Measurements from ENCODE around the gene NUP153. TPM values are rescaled to one million over a fixed set of nuclear protein-coding genes. Genes with fewer than 3 reads are reported as not detected.

The NUP153 gene
- polyA plus RNA-seq, 1 donor from 2014 or later, result 20.6 TPM

DNA sequence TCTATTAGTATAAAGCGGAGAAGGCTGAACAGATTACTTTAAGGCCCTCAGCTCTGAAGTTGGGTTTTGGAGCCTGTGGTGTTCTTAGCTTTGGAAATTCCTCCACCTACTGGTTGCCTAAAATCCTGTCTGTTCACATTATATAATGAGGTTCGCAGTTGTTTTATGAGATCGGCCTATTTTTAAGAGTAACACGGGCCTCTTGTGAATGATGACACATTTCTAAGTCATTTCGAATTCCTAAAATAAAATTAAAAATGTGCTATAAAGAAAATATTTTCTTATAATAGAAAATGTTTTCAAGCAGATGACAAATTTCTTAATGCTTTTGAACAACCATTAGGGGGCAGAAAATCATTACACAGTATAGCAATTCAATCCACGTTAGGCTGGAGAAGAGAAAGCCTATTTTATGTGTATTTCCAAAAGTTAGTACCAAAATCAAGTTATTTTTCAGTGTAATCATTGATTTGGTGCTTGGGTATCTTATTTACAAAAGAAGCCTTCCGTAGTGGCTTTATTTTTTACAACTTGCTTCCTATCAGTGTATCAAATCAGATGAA, 122.4 kb downstream of the NUP153 start:
- H3K27me3 ChIP-seq (ENCODE audit: insufficient read depth, low read depth, low read length), result no peaks in the 10 kb centered on the region
- no peak overlapping the region for H3K4me2 ChIP-seq (ENCODE audit: low read length)
- H3K9me3 ChIP-seq (ENCODE audit: low read length), result no peaks in the 10 kb centered on the region
- no peak overlapping the region for H3K9ac ChIP-seq (ENCODE audit: low read length)
- no peak overlapping the region for H2AFZ ChIP-seq (ENCODE audit: low read depth, low read length)
- H3K9me2 ChIP-seq (ENCODE audit: insufficient read depth, low read length), result no peaks in the 10 kb centered on the region
- TF ChIP-seq, protein P1, sequence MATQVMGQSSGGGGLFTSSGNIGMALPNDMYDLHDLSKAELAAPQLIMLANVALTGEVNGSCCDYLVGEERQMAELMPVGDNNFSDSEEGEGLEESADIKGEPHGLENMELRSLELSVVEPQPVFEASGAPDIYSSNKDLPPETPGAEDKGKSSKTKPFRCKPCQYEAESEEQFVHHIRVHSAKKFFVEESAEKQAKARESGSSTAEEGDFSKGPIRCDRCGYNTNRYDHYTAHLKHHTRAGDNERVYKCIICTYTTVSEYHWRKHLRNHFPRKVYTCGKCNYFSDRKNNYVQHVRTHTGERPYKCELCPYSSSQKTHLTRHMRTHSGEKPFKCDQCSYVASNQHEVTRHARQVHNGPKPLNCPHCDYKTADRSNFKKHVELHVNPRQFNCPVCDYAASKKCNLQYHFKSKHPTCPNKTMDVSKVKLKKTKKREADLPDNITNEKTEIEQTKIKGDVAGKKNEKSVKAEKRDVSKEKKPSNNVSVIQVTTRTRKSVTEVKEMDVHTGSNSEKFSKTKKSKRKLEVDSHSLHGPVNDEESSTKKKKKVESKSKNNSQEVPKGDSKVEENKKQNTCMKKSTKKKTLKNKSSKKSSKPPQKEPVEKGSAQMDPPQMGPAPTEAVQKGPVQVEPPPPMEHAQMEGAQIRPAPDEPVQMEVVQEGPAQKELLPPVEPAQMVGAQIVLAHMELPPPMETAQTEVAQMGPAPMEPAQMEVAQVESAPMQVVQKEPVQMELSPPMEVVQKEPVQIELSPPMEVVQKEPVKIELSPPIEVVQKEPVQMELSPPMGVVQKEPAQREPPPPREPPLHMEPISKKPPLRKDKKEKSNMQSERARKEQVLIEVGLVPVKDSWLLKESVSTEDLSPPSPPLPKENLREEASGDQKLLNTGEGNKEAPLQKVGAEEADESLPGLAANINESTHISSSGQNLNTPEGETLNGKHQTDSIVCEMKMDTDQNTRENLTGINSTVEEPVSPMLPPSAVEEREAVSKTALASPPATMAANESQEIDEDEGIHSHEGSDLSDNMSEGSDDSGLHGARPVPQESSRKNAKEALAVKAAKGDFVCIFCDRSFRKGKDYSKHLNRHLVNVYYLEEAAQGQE (IDR thresholded peaks at IDR 0.05; ENCODE audit: borderline replicate concordance), result no peak
- TF ChIP-seq TAF1 (IDR thresholded peaks at IDR 0.05; ENCODE audit: low read depth) (no peak), EP300 (conservative IDR thresholded peaks at IDR 0.05; ENCODE audit: poor library complexity, severe bottlenecking) (no peak), RAD21 (conservative IDR thresholded peaks at IDR 0.05) (peak; percentile 94), POLR2AphosphoS5 (IDR thresholded peaks at IDR 0.05) (no peak), MXI1 (conservative IDR thresholded peaks at IDR 0.05; ENCODE audit: poor library complexity, severe bottlenecking) (no peak), EZH2 (IDR thresholded peaks at IDR 0.05; ENCODE audit: borderline replicate concordance, insufficient read depth, low read length, poor library complexity, severe bottlenecking) (no peak), SMC3 (conservative IDR thresholded peaks at IDR 0.05; ENCODE audit: poor library complexity) (peak; percentile 95)
- TF ChIP-seq, protein P2, sequence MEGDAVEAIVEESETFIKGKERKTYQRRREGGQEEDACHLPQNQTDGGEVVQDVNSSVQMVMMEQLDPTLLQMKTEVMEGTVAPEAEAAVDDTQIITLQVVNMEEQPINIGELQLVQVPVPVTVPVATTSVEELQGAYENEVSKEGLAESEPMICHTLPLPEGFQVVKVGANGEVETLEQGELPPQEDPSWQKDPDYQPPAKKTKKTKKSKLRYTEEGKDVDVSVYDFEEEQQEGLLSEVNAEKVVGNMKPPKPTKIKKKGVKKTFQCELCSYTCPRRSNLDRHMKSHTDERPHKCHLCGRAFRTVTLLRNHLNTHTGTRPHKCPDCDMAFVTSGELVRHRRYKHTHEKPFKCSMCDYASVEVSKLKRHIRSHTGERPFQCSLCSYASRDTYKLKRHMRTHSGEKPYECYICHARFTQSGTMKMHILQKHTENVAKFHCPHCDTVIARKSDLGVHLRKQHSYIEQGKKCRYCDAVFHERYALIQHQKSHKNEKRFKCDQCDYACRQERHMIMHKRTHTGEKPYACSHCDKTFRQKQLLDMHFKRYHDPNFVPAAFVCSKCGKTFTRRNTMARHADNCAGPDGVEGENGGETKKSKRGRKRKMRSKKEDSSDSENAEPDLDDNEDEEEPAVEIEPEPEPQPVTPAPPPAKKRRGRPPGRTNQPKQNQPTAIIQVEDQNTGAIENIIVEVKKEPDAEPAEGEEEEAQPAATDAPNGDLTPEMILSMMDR (IDR thresholded peaks at IDR 0.05; ENCODE audit: poor library complexity, severe bottlenecking), result peak; percentile 98
- H3F3A ChIP-seq (ENCODE audit: insufficient read depth, low read length, poor library complexity, severe bottlenecking), result no peaks in the 10 kb centered on the region
- no peaks in the 10 kb centered on the region for H3K36me3 ChIP-seq (ENCODE audit: insufficient read depth, low read length)
- H3K27ac ChIP-seq (ENCODE audit: low read length), result no peak overlapping the region
- peak overlapping the region; percentile 26 for H3K4me3 ChIP-seq (ENCODE audit: low read length)
- H4K20me1 ChIP-seq (ENCODE audit: insufficient read depth), result no peaks in the 10 kb centered on the region
- H3K79me2 ChIP-seq (replicated peaks; ENCODE audit: insufficient read depth, low read length), result no peaks in the 10 kb centered on the region

GRCh38 chr6:17583811-17584210, 122.9 kb downstream of the NUP153 start:
- Histone ChIP-seq H2AFZ (ENCODE audit: low read depth, low read length) (no peak overlapping the region), H3K27ac (ENCODE audit: low read length) (no peak overlapping the region)

More at GRCh38 chr6:17583811-17584210, 122.9 kb downstream of the NUP153 start:
- Histone ChIP-seq H4K20me1 (ENCODE audit: insufficient read depth) (no peaks in the 10 kb centered on the region), H3K9ac (ENCODE audit: low read length) (no peak overlapping the region), H3K4me3 (ENCODE audit: low read length) (no peak overlapping the region), H3F3A (ENCODE audit: insufficient read depth, low read length, poor library complexity, severe bottlenecking) (no peaks in the 10 kb centered on the region), H3K27me3 (ENCODE audit: insufficient read depth, low read depth, low read length) (no peaks in the 10 kb centered on the region), H3K9me2 (ENCODE audit: insufficient read depth, low read length) (no peaks in the 10 kb centered on the region), H3K9me3 (ENCODE audit: low read length) (no peaks in the 10 kb centered on the region), H3K79me2 (replicated peaks; ENCODE audit: insufficient read depth, low read length) (no peaks in the 10 kb centered on the region), H3K36me3 (ENCODE audit: insufficient read depth, low read length) (no peaks in the 10 kb centered on the region), H3K4me2 (ENCODE audit: low read length) (no peak overlapping the region)
- TF ChIP-seq MXI1 (conservative IDR thresholded peaks at IDR 0.05; ENCODE audit: poor library complexity, severe bottlenecking), result no peak
- no peak for TF ChIP-seq SMC3 (conservative IDR thresholded peaks at IDR 0.05; ENCODE audit: poor library complexity)
- TF ChIP-seq, protein P2 (IDR thresholded peaks at IDR 0.05; ENCODE audit: poor library complexity, severe bottlenecking), result no peak
- no peak for TF ChIP-seq EZH2 (IDR thresholded peaks at IDR 0.05; ENCODE audit: borderline replicate concordance, insufficient read depth, low read length, poor library complexity, severe bottlenecking)
- TF ChIP-seq, protein P1 (IDR thresholded peaks at IDR 0.05; ENCODE audit: borderline replicate concordance), result no peak
- TF ChIP-seq EP300 (conservative IDR thresholded peaks at IDR 0.05; ENCODE audit: poor library complexity, severe bottlenecking), result no peak
- no peak for TF ChIP-seq RAD21 (conservative IDR thresholded peaks at IDR 0.05)
- no peak for TF ChIP-seq TAF1 (IDR thresholded peaks at IDR 0.05; ENCODE audit: low read depth)
- TF ChIP-seq POLR2AphosphoS5 (IDR thresholded peaks at IDR 0.05), result no peak

Data from neural cell (in vitro differentiated cells).